ENCODE results near the gene MYO7B.

DNA sequence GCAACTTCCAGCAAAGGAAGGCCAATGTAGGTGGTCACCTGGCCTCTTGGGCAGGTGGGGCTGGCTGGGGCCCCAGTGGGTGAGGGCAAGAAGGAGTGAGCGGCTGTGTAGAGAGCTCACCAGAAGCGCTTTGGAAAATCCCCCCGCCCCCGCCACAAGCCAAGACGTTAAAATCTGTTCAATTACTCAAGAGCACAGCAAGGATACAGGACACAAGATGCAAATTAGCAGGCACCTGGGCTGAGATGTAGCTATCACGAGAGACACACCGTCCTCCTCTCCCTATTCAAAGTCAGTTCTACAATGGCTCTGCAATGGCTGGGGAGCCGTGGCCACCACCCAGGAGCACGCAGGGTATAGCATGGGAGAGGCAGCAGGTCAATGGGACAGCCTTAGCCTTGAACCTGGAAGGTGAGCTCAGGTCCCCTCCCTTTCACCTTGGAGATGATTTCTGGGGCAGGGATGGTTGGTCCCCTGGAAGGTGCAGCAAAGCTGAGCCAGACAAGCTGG lies 72.0 kb downstream of the MYO7B start:
- TF ChIP-seq, protein P1, sequence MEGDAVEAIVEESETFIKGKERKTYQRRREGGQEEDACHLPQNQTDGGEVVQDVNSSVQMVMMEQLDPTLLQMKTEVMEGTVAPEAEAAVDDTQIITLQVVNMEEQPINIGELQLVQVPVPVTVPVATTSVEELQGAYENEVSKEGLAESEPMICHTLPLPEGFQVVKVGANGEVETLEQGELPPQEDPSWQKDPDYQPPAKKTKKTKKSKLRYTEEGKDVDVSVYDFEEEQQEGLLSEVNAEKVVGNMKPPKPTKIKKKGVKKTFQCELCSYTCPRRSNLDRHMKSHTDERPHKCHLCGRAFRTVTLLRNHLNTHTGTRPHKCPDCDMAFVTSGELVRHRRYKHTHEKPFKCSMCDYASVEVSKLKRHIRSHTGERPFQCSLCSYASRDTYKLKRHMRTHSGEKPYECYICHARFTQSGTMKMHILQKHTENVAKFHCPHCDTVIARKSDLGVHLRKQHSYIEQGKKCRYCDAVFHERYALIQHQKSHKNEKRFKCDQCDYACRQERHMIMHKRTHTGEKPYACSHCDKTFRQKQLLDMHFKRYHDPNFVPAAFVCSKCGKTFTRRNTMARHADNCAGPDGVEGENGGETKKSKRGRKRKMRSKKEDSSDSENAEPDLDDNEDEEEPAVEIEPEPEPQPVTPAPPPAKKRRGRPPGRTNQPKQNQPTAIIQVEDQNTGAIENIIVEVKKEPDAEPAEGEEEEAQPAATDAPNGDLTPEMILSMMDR (conservative IDR thresholded peaks at IDR 0.05 in 1 of 2, IDR thresholded peaks at IDR 0.05 in 1 of 2; ENCODE audit: low read depth in 1 of 2, low read length in 2 of 2), result no peak
- no peak for TF ChIP-seq EZH2 (IDR thresholded peaks at IDR 0.05; ENCODE audit: low read length, missing control alignments)
